Measurements from ENCODE around the gene GNB1. TPM values are rescaled to one million over a fixed set of nuclear protein-coding genes. Genes with fewer than 3 reads are reported as not detected.
A peak's percentile ranks its signal among the peaks of the same experiment; 100 is the strongest.
"Not testable (repeated sequence)": the region's sequence is repeated elsewhere in the genome, so short reads cannot be mapped to it uniquely, and the experiment has no call there.

Gene GNB1
- total and polyA plus RNA-seq, 7 experiments from 2014 or later: 48.1 to 358 (median 232) TPM

DNA sequence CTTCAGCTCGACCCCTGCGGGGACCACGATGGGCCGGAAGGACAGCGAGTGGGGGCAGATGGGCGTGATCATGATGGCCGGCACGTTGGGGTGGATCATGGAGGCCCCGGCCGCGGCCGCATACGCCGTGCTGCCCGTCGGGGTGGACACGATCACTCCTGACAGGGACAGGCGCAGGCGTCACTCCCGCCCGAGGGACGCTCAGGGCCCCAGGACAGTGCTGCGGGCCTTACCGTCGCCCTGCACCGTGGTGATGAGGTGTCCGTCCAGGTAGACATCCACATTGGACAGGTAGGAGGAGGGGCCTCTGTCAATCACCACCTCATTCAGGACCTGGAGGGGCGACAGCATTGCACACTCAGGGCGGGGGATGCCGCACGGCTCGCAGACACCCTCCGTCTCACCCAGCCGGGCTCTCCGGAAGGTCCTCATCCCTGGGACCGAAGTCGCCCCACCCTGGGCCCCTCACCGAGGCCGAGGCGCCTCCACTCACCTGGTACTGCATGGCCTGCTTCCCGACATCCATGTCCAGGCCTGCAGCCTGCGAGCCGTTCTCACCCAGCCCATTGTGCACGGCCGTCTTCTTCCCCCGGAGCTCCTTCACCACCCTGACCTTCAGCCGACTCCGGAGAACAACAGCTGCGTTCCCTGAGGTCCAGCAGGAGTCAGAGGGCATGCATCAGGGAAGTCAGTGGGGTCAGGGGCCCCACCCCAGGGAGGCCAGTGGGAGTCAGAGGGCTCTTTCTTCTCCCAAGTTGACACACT is 136.7 kb downstream of the GNB1 start:
- H3K9me3 ChIP-seq (ENCODE audit: control insufficient read depth in 2 of 3, low read length in 3 of 3): no peaks in the 10 kb centered on the region
- H3K4me1 ChIP-seq (ENCODE audit: control insufficient read depth in 2 of 2, insufficient read depth in 2 of 2, low read length in 2 of 2): no peaks in the 10 kb centered on the region
- no peak for DNase-seq
- H3K27ac Mint-ChIP-seq: no peak overlapping the region
- no peak for ATAC-seq
- H3K4me3 Mint-ChIP-seq: no peak overlapping the region
- H3K9me3 Mint-ChIP-seq: no peaks in the 10 kb centered on the region
- ChIA-PET CTCF (interaction anchor here (0.6 to 0.7 kb wide), 2 partner anchors 143 to 282 kb away, joined by 3 read pairs; no protein-coding TSS in a partner anchor), POLR2A (no interaction called here)
- H3K36me3 ChIP-seq (ENCODE audit: control insufficient read depth in 2 of 3, insufficient read depth in 3 of 3, low read length in 3 of 3): peaks cover 0 to 57% (median 8%) of the 10 kb centered on the region in 3 experiments
- H3K36me3 Mint-ChIP-seq: peaks cover 0 to 11% (median 0%) of the 10 kb centered on the region in 5 donors
- no peaks in the 10 kb centered on the region for H3K27me3 ChIP-seq (ENCODE audit: control insufficient read depth in 2 of 2, insufficient read depth in 2 of 2, low read length in 2 of 2)
- peaks cover 0 to 3% (median 2%) of the 10 kb centered on the region in 7 donors for H3K4me1 Mint-ChIP-seq
- H3K27ac ChIP-seq (ENCODE audit: low read depth, low read length): no peak overlapping the region
- H3K4me3 ChIP-seq (ENCODE audit: low read length): no peak overlapping the region
- intact Hi-C loops (cut with micrococcal nuclease): no loop called here
- H3K27me3 Mint-ChIP-seq: no peaks in the 10 kb centered on the region

DNA sequence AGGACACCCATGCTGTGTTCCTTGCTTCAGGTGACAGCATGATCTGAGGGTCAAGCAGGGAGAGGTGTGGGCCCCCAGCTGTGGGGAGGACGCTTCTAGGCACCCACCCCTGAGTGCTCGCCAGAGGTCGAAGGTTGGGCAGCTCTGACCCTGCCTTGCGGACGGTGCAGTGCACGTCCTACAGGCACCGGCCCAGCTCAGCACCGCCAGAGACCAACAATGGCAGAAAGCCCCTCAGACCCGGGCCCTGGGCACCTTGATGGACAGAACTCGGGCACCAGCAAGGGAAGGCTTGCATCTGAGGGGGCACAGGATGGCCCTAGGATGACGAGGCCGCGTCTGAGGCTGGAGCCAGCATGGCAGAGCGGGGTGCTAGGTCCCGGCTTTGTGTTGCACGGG is 137.3 kb downstream of the GNB1 start:
- Histone ChIP-seq H3K9me3 (ENCODE audit: control insufficient read depth in 2 of 3, low read length in 3 of 3) (no peaks in the 10 kb centered on the region), H3K27ac (ENCODE audit: low read depth, low read length) (no peak overlapping the region), H3K4me3 (ENCODE audit: low read length) (no peak overlapping the region), H3K4me1 (ENCODE audit: control insufficient read depth in 2 of 2, insufficient read depth in 2 of 2, low read length in 2 of 2) (no peaks in the 10 kb centered on the region), H3K36me3 (ENCODE audit: control insufficient read depth in 2 of 3, insufficient read depth in 3 of 3, low read length in 3 of 3) (peaks cover 0 to 51% (median 7%) of the 10 kb centered on the region in 3 experiments), H3K27me3 (ENCODE audit: control insufficient read depth in 2 of 2, insufficient read depth in 2 of 2, low read length in 2 of 2) (no peaks in the 10 kb centered on the region)
- Mint-ChIP-seq H3K36me3 (peaks cover 0 to 11% (median 0%) of the 10 kb centered on the region in 5 donors), H3K4me1 (peaks cover 0 to 6% (median under 1%) of the 10 kb centered on the region in 7 donors), H3K4me3 (no peak overlapping the region), H3K27me3 (no peaks in the 10 kb centered on the region), H3K27ac (no peak overlapping the region), H3K9me3 (no peaks in the 10 kb centered on the region)
- ATAC-seq: no peak
- ChIA-PET POLR2A (no interaction called here), CTCF (interaction anchor here (0.6 kb wide), 1 partner anchor 144 kb away, joined by 3 read pairs; no protein-coding TSS in a partner anchor)
- DNase-seq: no peak
- intact Hi-C loops (cut with micrococcal nuclease): no loop called here

GRCh38 chr1:1752636-1753606 is 138.0 kb downstream of the GNB1 start:
- Mint-ChIP-seq H3K4me3 (no peak overlapping the region), H3K36me3 (peaks cover 0 to 11% (median 0%) of the 10 kb centered on the region in 5 donors), H3K4me1 (peaks cover 0 to 10% (median 5%) of the 10 kb centered on the region in 7 donors), H3K27ac (no peak overlapping the region), H3K27me3 (no peaks in the 10 kb centered on the region), H3K9me3 (no peaks in the 10 kb centered on the region)
- Histone ChIP-seq H3K4me1 (ENCODE audit: control insufficient read depth in 2 of 2, insufficient read depth in 2 of 2, low read length in 2 of 2) (no peaks in the 10 kb centered on the region), H3K36me3 (ENCODE audit: control insufficient read depth in 2 of 3, insufficient read depth in 3 of 3, low read length in 3 of 3) (peaks cover 0 to 45% (median 7%) of the 10 kb centered on the region in 3 experiments), H3K27ac (ENCODE audit: low read depth, low read length) (no peak overlapping the region), H3K4me3 (ENCODE audit: low read length) (no peak overlapping the region), H3K27me3 (ENCODE audit: control insufficient read depth in 2 of 2, insufficient read depth in 2 of 2, low read length in 2 of 2) (no peaks in the 10 kb centered on the region), H3K9me3 (ENCODE audit: control insufficient read depth in 2 of 3, low read length in 3 of 3) (no peaks in the 10 kb centered on the region)
- ATAC-seq: no peak
- no peak for DNase-seq
- CTCF ChIA-PET: no interaction called here
- POLR2A ChIA-PET: no interaction called here
- intact Hi-C loops (cut with micrococcal nuclease): no loop called here

DNA sequence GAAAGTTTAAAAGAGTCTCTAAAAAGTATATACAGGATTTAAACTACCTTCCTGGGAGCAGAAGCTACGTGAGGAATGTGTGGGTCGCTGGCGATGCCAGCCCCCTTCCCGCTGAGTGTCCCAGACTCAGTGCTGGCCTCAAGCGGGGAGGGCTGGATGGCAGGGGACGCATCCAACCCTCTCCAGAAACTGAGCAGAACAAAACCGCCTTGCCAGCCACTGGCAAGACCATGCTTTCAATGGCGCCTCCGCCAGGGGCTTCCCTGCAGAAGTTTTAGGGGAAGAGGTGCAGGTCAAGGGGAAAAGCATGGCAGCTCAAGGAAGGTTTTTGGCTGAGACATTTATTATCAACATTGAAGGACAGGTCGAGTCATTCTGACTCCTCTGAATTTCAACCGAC is 138.7 kb downstream of the GNB1 start:
- ChIA-PET POLR2A (no interaction called here), CTCF (no interaction called here)
- no peaks in the 10 kb centered on the region for H3K27me3 ChIP-seq (ENCODE audit: control insufficient read depth in 2 of 2, insufficient read depth in 2 of 2, low read length in 2 of 2)
- H3K27me3 Mint-ChIP-seq: no peaks in the 10 kb centered on the region
- H3K9me3 Mint-ChIP-seq: no peaks in the 10 kb centered on the region
- ATAC-seq: no peak
- no peak overlapping the region for H3K27ac Mint-ChIP-seq
- H3K36me3 Mint-ChIP-seq: peaks cover 0 to 11% (median 0%) of the 10 kb centered on the region in 5 donors
- no peaks in the 10 kb centered on the region for H3K4me1 ChIP-seq (ENCODE audit: control insufficient read depth in 2 of 2, insufficient read depth in 2 of 2, low read length in 2 of 2)
- H3K4me3 ChIP-seq (ENCODE audit: low read length): no peak overlapping the region
- H3K27ac ChIP-seq (ENCODE audit: low read depth, low read length): no peak overlapping the region
- H3K4me1 Mint-ChIP-seq: peaks cover 0 to 10% (median 5%) of the 10 kb centered on the region in 7 donors
- no peaks in the 10 kb centered on the region for H3K9me3 ChIP-seq (ENCODE audit: control insufficient read depth in 2 of 3, low read length in 3 of 3)
- peaks cover 0 to 44% (median 7%) of the 10 kb centered on the region in 3 experiments for H3K36me3 ChIP-seq (ENCODE audit: control insufficient read depth in 2 of 3, insufficient read depth in 3 of 3, low read length in 3 of 3)
- H3K4me3 Mint-ChIP-seq: no peak overlapping the region
- no peak for DNase-seq
- intact Hi-C loops (cut with micrococcal nuclease): no loop called here

- H3K4me3 ChIP-seq (ENCODE audit: low read length); POLR2A ChIA-PET; H3K9me3 Mint-ChIP-seq; H3K27ac Mint-ChIP-seq; H3K27me3 Mint-ChIP-seq; H3K36me3 Mint-ChIP-seq; H3K27ac ChIP-seq (ENCODE audit: low read depth, low read length); ATAC-seq; H3K4me1 Mint-ChIP-seq; CTCF ChIA-PET; H3K4me1 ChIP-seq (ENCODE audit: control insufficient read depth in 2 of 2, insufficient read depth in 2 of 2, low read length in 2 of 2); H3K27me3 ChIP-seq (ENCODE audit: control insufficient read depth in 2 of 2, insufficient read depth in 2 of 2, low read length in 2 of 2); H3K4me3 Mint-ChIP-seq; DNase-seq; H3K9me3 ChIP-seq (ENCODE audit: control insufficient read depth in 2 of 3, low read length in 3 of 3): not testable (repeated sequence)
- peaks cover 0 to 24% (median 0%) of the 10 kb centered on the region in 3 experiments for H3K36me3 ChIP-seq (ENCODE audit: control insufficient read depth in 2 of 3, insufficient read depth in 3 of 3, low read length in 3 of 3)
- intact Hi-C loops (cut with micrococcal nuclease): loop anchor here (5.0 to 10.0 kb wide), 2 partner anchors 55 to 157 kb away; partner anchors contain the start of gene SLC35E2B (in 1 of the 2)
Measured at GRCh38 chr1:1749941-1750340, 140.9 kb downstream of the GNB1 start.

GRCh38 chr1:1748686-1749321 is 142.1 kb downstream of the GNB1 start:
- Mint-ChIP-seq H3K36me3 (peaks cover 0 to 4% (median 0%) of the 10 kb centered on the region in 5 donors), H3K9me3 (no peaks in the 10 kb centered on the region), H3K4me1 (peaks cover 0 to 10% (median 5%) of the 10 kb centered on the region in 7 donors), H3K27me3 (no peaks in the 10 kb centered on the region), H3K27ac (peak overlapping the region in 4 of 9 donors; percentile 38 to 60 (median 48)), H3K4me3 (peak overlapping the region in 4 of 10 donors; percentile 37 to 68 (median 56))
- H3K27ac ChIP-seq (ENCODE audit: low read depth, low read length): no peak overlapping the region
- ChIA-PET CTCF (no interaction called here), POLR2A (no interaction called here)
- no peak for ATAC-seq
- no peaks in the 10 kb centered on the region for H3K9me3 ChIP-seq (ENCODE audit: control insufficient read depth in 2 of 3, low read length in 3 of 3)
- H3K27me3 ChIP-seq (ENCODE audit: control insufficient read depth in 2 of 2, insufficient read depth in 2 of 2, low read length in 2 of 2): no peaks in the 10 kb centered on the region
- peaks cover 0 to 13% (median 0%) of the 10 kb centered on the region in 3 experiments for H3K36me3 ChIP-seq (ENCODE audit: control insufficient read depth in 2 of 3, insufficient read depth in 3 of 3, low read length in 3 of 3)
- intact Hi-C loops (cut with micrococcal nuclease): loop anchor here (5.0 to 10.0 kb wide), 2 partner anchors 54 to 158 kb away; partner anchors contain the start of gene SLC35E2B (in 1 of the 2)
- no peak overlapping the region for H3K4me3 ChIP-seq (ENCODE audit: low read length)
- no peak for DNase-seq
- H3K4me1 ChIP-seq (ENCODE audit: control insufficient read depth in 2 of 2, insufficient read depth in 2 of 2, low read length in 2 of 2): no peaks in the 10 kb centered on the region

All from naive thymus-derived CD4-positive, alpha-beta T cell (primary cell).